Mesenchymal stem cell (in vitro differentiated cells and primary cell): ENCODE results near the gene GFER.

Experiments
- DNase-seq: peaks from one replicate; pipeline ENCODE4 v3.0.0-alpha.2; 2013
- H2AFZ ChIP-seq: one replicate; pipeline ENCODE4 v1.6.1; 2013; ENCODE audit warnings: low read depth, mild to moderate bottlenecking, control low read depth, inconsistent platforms, low read length, moderate library complexity
- H2AK5ac ChIP-seq: 2 replicates; pipeline ENCODE4 v1.6.1; 2013; ENCODE audit warnings: low read length, moderate library complexity, mild to moderate bottlenecking, inconsistent platforms; ENCODE audit not compliant: severe bottlenecking
- H2BK120ac ChIP-seq: one replicate; pipeline ENCODE4 v1.6.1; 2013; ENCODE audit warnings: low read depth, mild to moderate bottlenecking, inconsistent platforms, low read length, moderate library complexity
- H2BK12ac ChIP-seq, 2 experiments: one replicate each; pipeline ENCODE4 v1.6.1; 2013; ENCODE audit warnings: inconsistent platforms in 2 of 2, low read length in 2 of 2, mild to moderate bottlenecking in 2 of 2, moderate library complexity in 2 of 2, control low read depth in 1 of 2
- H2BK15ac ChIP-seq: one replicate; pipeline ENCODE4 v1.6.1; 2013; ENCODE audit warnings: mild to moderate bottlenecking, low read depth, inconsistent platforms; ENCODE audit not compliant: poor library complexity, severe bottlenecking
- H2BK5ac ChIP-seq: 2 replicates; pipeline ENCODE4 v1.6.1; 2013; ENCODE audit warnings: low read depth, mild to moderate bottlenecking, low read length, control low read depth, inconsistent platforms; ENCODE audit not compliant: poor library complexity, severe bottlenecking
- H3K14ac ChIP-seq, 2 experiments: one replicate each; pipeline ENCODE4 v1.6.1; 2013; ENCODE audit warnings: inconsistent platforms in 2 of 2, low read length in 2 of 2, control low read depth in 1 of 2, mild to moderate bottlenecking in 1 of 2, moderate library complexity in 1 of 2
- H3K18ac ChIP-seq, 2 experiments: one replicate each; pipeline ENCODE4 v1.6.1; 2013; ENCODE audit warnings: inconsistent platforms in 2 of 2, low read length in 2 of 2, control low read depth in 1 of 2, low read depth in 1 of 2, mild to moderate bottlenecking in 1 of 2
- H3K23ac ChIP-seq, 2 experiments: one replicate each; pipeline ENCODE4 v1.6.1; 2013; ENCODE audit warnings: inconsistent platforms in 2 of 2, low read length in 2 of 2, mild to moderate bottlenecking in 2 of 2, moderate library complexity in 2 of 2, control low read depth in 1 of 2
- H3K27ac ChIP-seq: 2 replicates; pipeline ENCODE4 v1.5.1; 2013; ENCODE audit warnings: mild to moderate bottlenecking, moderate library complexity, low read length, control low read depth, inconsistent platforms; ENCODE audit not compliant: poor library complexity, severe bottlenecking
- H3K27me3 ChIP-seq, 2 experiments: 2 replicates each; pipeline versions ENCODE4 v1.6.1 to v1.7.0; 2013; ENCODE audit warnings: low read length in 2 of 2, mild to moderate bottlenecking in 2 of 2, moderate library complexity in 2 of 2, control low read depth in 1 of 2, inconsistent platforms in 1 of 2; ENCODE audit not compliant: control insufficient read depth in 1 of 2, insufficient read depth in 1 of 2
- H3K36me3 ChIP-seq, 2 experiments: 2 replicates each; pipeline versions ENCODE4 v1.6.1 to v1.7.0; 2013; ENCODE audit warnings: low read length in 2 of 2, control low read depth in 1 of 2, inconsistent platforms in 1 of 2, low read depth in 1 of 2, mild to moderate bottlenecking in 1 of 2; ENCODE audit not compliant: insufficient read depth in 2 of 2, control insufficient read depth in 1 of 2
- H3K4ac ChIP-seq, 2 experiments: one replicate each; pipeline ENCODE4 v1.6.1; 2013; ENCODE audit warnings: inconsistent platforms in 2 of 2, low read length in 2 of 2, mild to moderate bottlenecking in 2 of 2, moderate library complexity in 2 of 2, control low read depth in 1 of 2, low read depth in 1 of 2
- H3K4me1 ChIP-seq: 2 replicates; pipeline ENCODE4 v1.6.1; 2013; ENCODE audit warnings: low read depth, low read length, control low read depth; ENCODE audit not compliant: control insufficient read depth, insufficient read depth
- H3K4me2 ChIP-seq: 2 replicates; pipeline ENCODE4 v1.6.1; 2013; ENCODE audit warnings: low read length, mild to moderate bottlenecking, inconsistent platforms; ENCODE audit not compliant: poor library complexity, severe bottlenecking
- H3K4me3 ChIP-seq, 2 experiments: 2 replicates each; pipeline versions ENCODE4 v1.5.1 to v1.7.0; 2013; ENCODE audit warnings: low read length in 2 of 2, mild to moderate bottlenecking in 2 of 2, control low read depth in 1 of 2, low read depth in 1 of 2; ENCODE audit not compliant: insufficient read depth in 1 of 2
- H3K79me1 ChIP-seq: replicated peaks from 2 replicates; pipeline ENCODE4 v1.6.1; 2013; ENCODE audit warnings: mild to moderate bottlenecking, control low read depth, low read length, inconsistent platforms; ENCODE audit not compliant: poor library complexity, severe bottlenecking
- H3K9ac ChIP-seq: 2 replicates; pipeline ENCODE4 v1.7.0; 2013; ENCODE audit warnings: mild to moderate bottlenecking, low read length, moderate library complexity
- H3K9me3 ChIP-seq: 2 replicates; pipeline ENCODE4 v1.7.0; 2013; ENCODE audit warnings: mild to moderate bottlenecking, low read length; ENCODE audit not compliant: control insufficient read depth
- H4K8ac ChIP-seq: one replicate; pipeline ENCODE4 v1.6.1; 2013; ENCODE audit warnings: inconsistent platforms, mild to moderate bottlenecking, low read length, moderate library complexity
- H4K91ac ChIP-seq: one replicate; pipeline ENCODE4 v1.6.1; 2013; ENCODE audit warnings: mild to moderate bottlenecking, low read length, inconsistent platforms
- WGBS: methylation state at CpG from one replicate; pipeline ENCODE4 v1.1.7; 2013; ENCODE audit warnings: mixed read lengths; 5-methylcytosine and 5-hydroxymethylcytosine counted together

The GFER gene

GRCh38 chr16:1985466-1986150 lies 1.6 kb downstream of the GFER start:
- H3K4ac ChIP-seq, result no peak overlapping the region
- H2AFZ ChIP-seq, result no peak overlapping the region
- H3K9me3 ChIP-seq, result no peaks in the 10 kb centered on the region
- peak overlapping the region; percentile 89 for H3K9ac ChIP-seq
- no peak overlapping the region for H2BK5ac ChIP-seq
- no peak overlapping the region for H4K8ac ChIP-seq
- H2BK15ac ChIP-seq, result no peak overlapping the region
- no peak for DNase-seq
- peaks cover 36% of the 10 kb centered on the region for H3K4me1 ChIP-seq
- no peak overlapping the region for H2BK12ac ChIP-seq
- no peak overlapping the region for H3K23ac ChIP-seq
- no peak overlapping the region for H2AK5ac ChIP-seq
- no peak overlapping the region for H3K27ac ChIP-seq
- peaks cover 20% of the 10 kb centered on the region for H3K79me1 ChIP-seq
- H3K4me3 ChIP-seq, result peak overlapping the region in 1 of 2 experiments; percentile 88
- H3K4me2 ChIP-seq, result peak overlapping the region; percentile 97
- H3K14ac ChIP-seq, result peak overlapping the region in 1 of 2 experiments; percentile 22
- peaks cover 41 to 42% of the 10 kb centered on the region in 2 experiments for H3K27me3 ChIP-seq
- peaks cover 18 to 30% of the 10 kb centered on the region in 2 experiments for H3K36me3 ChIP-seq
- 93% methylated on average over 14 of the region's 14 CpGs for WGBS
- no peak overlapping the region for H3K18ac ChIP-seq
- no peak overlapping the region for H4K91ac ChIP-seq
- H2BK120ac ChIP-seq, result no peak overlapping the region

DNA sequence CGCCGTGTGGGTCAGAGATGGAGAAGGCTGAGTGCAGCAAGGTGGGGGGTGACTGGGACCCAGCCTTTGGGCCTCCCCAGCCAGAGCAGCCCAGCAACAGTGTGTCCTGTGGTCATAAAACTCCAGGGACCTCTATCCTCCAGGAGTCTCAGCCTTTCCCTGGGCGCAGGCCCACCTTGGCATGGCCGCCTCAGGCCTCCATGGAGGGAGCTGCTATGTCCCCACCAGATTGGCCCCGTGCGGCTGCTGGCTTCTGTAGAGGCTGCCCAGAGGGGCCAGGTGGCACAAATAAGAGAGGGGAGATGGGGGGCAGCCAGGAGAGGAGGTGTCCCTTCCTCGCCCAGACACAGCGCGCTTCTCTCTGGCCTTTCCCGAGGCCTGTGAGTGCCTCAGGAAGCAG lies 3.2 kb downstream of the GFER start:
- no peak overlapping the region for H4K8ac ChIP-seq
- no peak overlapping the region for H4K91ac ChIP-seq
- H3K4me2 ChIP-seq, result no peak overlapping the region
- H3K4me3 ChIP-seq, result no peak overlapping the region
- peaks cover 18 to 32% of the 10 kb centered on the region in 2 experiments for H3K36me3 ChIP-seq
- H3K14ac ChIP-seq, result no peak overlapping the region
- 98% methylated on average over 10 of the region's 10 CpGs for WGBS
- H2BK15ac ChIP-seq, result no peak overlapping the region
- H2BK5ac ChIP-seq, result no peak overlapping the region
- no peak overlapping the region for H3K4ac ChIP-seq
- H3K23ac ChIP-seq, result no peak overlapping the region
- peaks cover 40% of the 10 kb centered on the region for H3K4me1 ChIP-seq
- no peak overlapping the region for H2AK5ac ChIP-seq
- H3K18ac ChIP-seq, result no peak overlapping the region
- no peak overlapping the region for H3K27ac ChIP-seq
- H2BK12ac ChIP-seq, result no peak overlapping the region
- no peak overlapping the region for H3K9ac ChIP-seq
- no peak for DNase-seq
- H2AFZ ChIP-seq, result no peak overlapping the region
- H3K9me3 ChIP-seq, result no peaks in the 10 kb centered on the region
- peaks cover 20% of the 10 kb centered on the region for H3K79me1 ChIP-seq
- peaks cover 36 to 39% of the 10 kb centered on the region in 2 experiments for H3K27me3 ChIP-seq
- H2BK120ac ChIP-seq, result no peak overlapping the region

GRCh38 chr16:1989209-1990100 lies 5.5 kb downstream of the GFER start, which contains the start of gene SYNGR3:
TSS of gene SYNGR3 (plus strand) at chr16:1989970. CDS start at chr16:1990103, 133 bp downstream.
- Histone ChIP-seq H3K4ac (no peak within 1 kb of the TSS), H3K9ac (no peak within 1 kb of the TSS), H3K79me1 (peaks cover 20% of the 10 kb centered on the region), H2BK120ac (no peak within 1 kb of the TSS), H3K18ac (no peak within 1 kb of the TSS), H2BK15ac (no peak within 1 kb of the TSS), H3K14ac (no peak within 1 kb of the TSS), H3K4me3 (peak within 1 kb of the TSS in 1 of 2 experiments; percentile 31), H3K4me2 (peak within 1 kb of the TSS; percentile 63), H4K91ac (peak within 1 kb of the TSS; percentile 22), H2BK5ac (no peak within 1 kb of the TSS), H3K27ac (no peak within 1 kb of the TSS), H3K23ac (peak within 1 kb of the TSS in 1 of 2 experiments; percentile 56), H4K8ac (no peak within 1 kb of the TSS), H2BK12ac (peak within 1 kb of the TSS in 1 of 2 experiments; percentile 45), H3K9me3 (no peaks in the 10 kb centered on the region), H2AFZ (no peak within 1 kb of the TSS), H3K36me3 (peaks cover 18 to 32% of the 10 kb centered on the region in 2 experiments), H3K4me1 (peaks cover 49% of the 10 kb centered on the region), H3K27me3 (peaks cover 27 to 34% of the 10 kb centered on the region in 2 experiments), H2AK5ac (no peak within 1 kb of the TSS)
- WGBS, result 23% methylated on average over 33 of the region's 67 CpGs
- DNase-seq, result no peak

DNA sequence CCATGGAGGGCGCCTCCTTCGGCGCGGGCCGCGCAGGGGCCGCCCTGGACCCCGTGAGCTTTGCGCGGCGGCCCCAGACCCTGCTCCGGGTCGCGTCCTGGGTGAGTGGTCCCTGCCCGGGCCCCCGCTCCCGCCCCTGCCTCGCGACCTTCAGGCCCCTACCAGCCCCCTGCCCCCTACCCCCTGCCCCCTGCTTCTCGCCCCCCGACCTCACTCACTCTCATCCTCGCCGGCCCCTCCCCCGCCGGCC lies 6.0 kb downstream of the GFER start:
- H3K23ac ChIP-seq, result no peak overlapping the region
- H2BK5ac ChIP-seq, result no peak overlapping the region
- no CpG with 5 or more reads among the region's 25 CpGs for WGBS
- no peak overlapping the region for H2AFZ ChIP-seq
- H3K14ac ChIP-seq, result no peak overlapping the region
- H3K36me3 ChIP-seq, result peaks cover 18 to 32% of the 10 kb centered on the region in 2 experiments
- no peak overlapping the region for H3K9ac ChIP-seq
- H3K4ac ChIP-seq, result no peak overlapping the region
- H3K4me2 ChIP-seq, result peak overlapping the region; percentile 63
- no peak overlapping the region for H4K91ac ChIP-seq
- no peak overlapping the region for H3K18ac ChIP-seq
- H3K9me3 ChIP-seq, result no peaks in the 10 kb centered on the region
- H3K4me3 ChIP-seq, result peak overlapping the region in 1 of 2 experiments; percentile 31
- no peak overlapping the region for H2AK5ac ChIP-seq
- peaks cover 47% of the 10 kb centered on the region for H3K4me1 ChIP-seq
- no peak overlapping the region for H3K27ac ChIP-seq
- peaks cover 20% of the 10 kb centered on the region for H3K79me1 ChIP-seq
- H2BK12ac ChIP-seq, result no peak overlapping the region
- DNase-seq, result no peak
- no peak overlapping the region for H4K8ac ChIP-seq
- no peak overlapping the region for H2BK15ac ChIP-seq
- H2BK120ac ChIP-seq, result no peak overlapping the region
- peaks cover 27 to 34% of the 10 kb centered on the region in 2 experiments for H3K27me3 ChIP-seq
